ENCODE measurements around the gene PDE4B. TPM values are rescaled to one million over a fixed set of nuclear protein-coding genes. Genes with fewer than 3 reads are reported as not detected.

The PDE4B gene
- total and polyA plus RNA-seq, 2 donors from 2014 or later = 2.0 to 8.7 TPM

- Histone ChIP-seq H3K9ac (ENCODE audit: low read length in 3 of 3) (no peak overlapping the region), H3K27ac (ENCODE audit: low read depth in 2 of 2, low read length in 2 of 2) (no peak overlapping the region), H3K27me3 (ENCODE audit: control insufficient read depth, insufficient read depth, low read length) (no peaks in the 10 kb centered on the region), H3K4me3 (ENCODE audit: low read length in 3 of 3) (no peak overlapping the region), H3K36me3 (ENCODE audit: control insufficient read depth in 2 of 3, insufficient read depth in 3 of 3, low read length in 3 of 3) (no peaks in the 10 kb centered on the region), H3K9me3 (ENCODE audit: control insufficient read depth in 2 of 3, insufficient read depth in 1 of 3, low read length in 3 of 3) (no peaks in the 10 kb centered on the region), H3K4me1 (ENCODE audit: control insufficient read depth in 2 of 3, insufficient read depth in 2 of 3, low read depth in 1 of 3, low read length in 3 of 3) (peaks cover 0 to 2% (median 0%) of the 10 kb centered on the region in 3 donors)
- intact Hi-C loops (cut with DNase I) = no loop called here
- DNase-seq = no peak
- TF ChIP-seq CTCF (IDR thresholded peaks at IDR 0.05; ENCODE audit: borderline replicate concordance, extremely low read depth, insufficient read depth) = no peak
- FAIRE-seq = no peak
These were observed 608.0 kb downstream of the PDE4B start for GRCh38 chr1:66400660-66401059.

GRCh38 chr1:66401244-66401643, 608.5 kb downstream of the PDE4B start:
- Histone ChIP-seq H3K4me1 (ENCODE audit: control insufficient read depth in 2 of 3, insufficient read depth in 2 of 3, low read depth in 1 of 3, low read length in 3 of 3) (peaks cover 0 to 2% (median 0%) of the 10 kb centered on the region in 3 donors), H3K27ac (ENCODE audit: low read depth in 2 of 2, low read length in 2 of 2) (no peak overlapping the region), H3K27me3 (ENCODE audit: control insufficient read depth, insufficient read depth, low read length) (no peaks in the 10 kb centered on the region), H3K4me3 (ENCODE audit: low read length in 3 of 3) (no peak overlapping the region), H3K9me3 (ENCODE audit: control insufficient read depth in 2 of 3, insufficient read depth in 1 of 3, low read length in 3 of 3) (no peaks in the 10 kb centered on the region), H3K36me3 (ENCODE audit: control insufficient read depth in 2 of 3, insufficient read depth in 3 of 3, low read length in 3 of 3) (no peaks in the 10 kb centered on the region), H3K9ac (ENCODE audit: low read length in 3 of 3) (no peak overlapping the region)
- DNase-seq (no peak), FAIRE-seq (no peak)
- no peak for TF ChIP-seq CTCF (IDR thresholded peaks at IDR 0.05; ENCODE audit: borderline replicate concordance, extremely low read depth, insufficient read depth)
- intact Hi-C loops (cut with DNase I) = no loop called here

- H3K9me3 ChIP-seq (ENCODE audit: control insufficient read depth in 2 of 3, insufficient read depth in 1 of 3, low read length in 3 of 3) = no peaks in the 10 kb centered on the region
- intact Hi-C loops (cut with DNase I) = no loop called here
- TF ChIP-seq CTCF (IDR thresholded peaks at IDR 0.05; ENCODE audit: borderline replicate concordance, extremely low read depth, insufficient read depth) = no peak
- H3K4me1 ChIP-seq (ENCODE audit: control insufficient read depth in 2 of 3, insufficient read depth in 2 of 3, low read depth in 1 of 3, low read length in 3 of 3) = no peaks in the 10 kb centered on the region
- H3K27me3 ChIP-seq (ENCODE audit: control insufficient read depth, insufficient read depth, low read length) = no peaks in the 10 kb centered on the region
- no peaks in the 10 kb centered on the region for H3K36me3 ChIP-seq (ENCODE audit: control insufficient read depth in 2 of 3, insufficient read depth in 3 of 3, low read length in 3 of 3)
- H3K4me3 ChIP-seq (ENCODE audit: low read length in 3 of 3) = no peak overlapping the region
- FAIRE-seq (no peak), DNase-seq (peak in 4 of 5 donors; percentile 14 to 90 (median 50))
- H3K27ac ChIP-seq (ENCODE audit: low read depth in 2 of 2, low read length in 2 of 2) = no peak overlapping the region
- no peak overlapping the region for H3K9ac ChIP-seq (ENCODE audit: low read length in 3 of 3)
These were observed 609.5 kb downstream of the PDE4B start for GRCh38 chr1:66402194-66402593.

Data from kidney (tissue), 14 donors.